B cell (primary cell): ENCODE results near the gene ZDHHC18.

Source experiments
- EZH2 ChIP-seq: IDR thresholded peaks from 2 replicates; pipeline ENCODE4 v1.6.1; 2012; ENCODE audit warnings: borderline replicate concordance, low read depth, mild to moderate bottlenecking, moderate library complexity, low read length; ENCODE audit not compliant: insufficient read depth, poor library complexity, severe bottlenecking
- TF ChIP-seq, protein P1 (sequence below): fragments of 200-600 bp; IDR thresholded peaks from one replicate; pipeline ENCODE4 v1.8.0; 2022; ENCODE audit warnings: antibody characterized with exemption, mild to moderate bottlenecking

DNA sequence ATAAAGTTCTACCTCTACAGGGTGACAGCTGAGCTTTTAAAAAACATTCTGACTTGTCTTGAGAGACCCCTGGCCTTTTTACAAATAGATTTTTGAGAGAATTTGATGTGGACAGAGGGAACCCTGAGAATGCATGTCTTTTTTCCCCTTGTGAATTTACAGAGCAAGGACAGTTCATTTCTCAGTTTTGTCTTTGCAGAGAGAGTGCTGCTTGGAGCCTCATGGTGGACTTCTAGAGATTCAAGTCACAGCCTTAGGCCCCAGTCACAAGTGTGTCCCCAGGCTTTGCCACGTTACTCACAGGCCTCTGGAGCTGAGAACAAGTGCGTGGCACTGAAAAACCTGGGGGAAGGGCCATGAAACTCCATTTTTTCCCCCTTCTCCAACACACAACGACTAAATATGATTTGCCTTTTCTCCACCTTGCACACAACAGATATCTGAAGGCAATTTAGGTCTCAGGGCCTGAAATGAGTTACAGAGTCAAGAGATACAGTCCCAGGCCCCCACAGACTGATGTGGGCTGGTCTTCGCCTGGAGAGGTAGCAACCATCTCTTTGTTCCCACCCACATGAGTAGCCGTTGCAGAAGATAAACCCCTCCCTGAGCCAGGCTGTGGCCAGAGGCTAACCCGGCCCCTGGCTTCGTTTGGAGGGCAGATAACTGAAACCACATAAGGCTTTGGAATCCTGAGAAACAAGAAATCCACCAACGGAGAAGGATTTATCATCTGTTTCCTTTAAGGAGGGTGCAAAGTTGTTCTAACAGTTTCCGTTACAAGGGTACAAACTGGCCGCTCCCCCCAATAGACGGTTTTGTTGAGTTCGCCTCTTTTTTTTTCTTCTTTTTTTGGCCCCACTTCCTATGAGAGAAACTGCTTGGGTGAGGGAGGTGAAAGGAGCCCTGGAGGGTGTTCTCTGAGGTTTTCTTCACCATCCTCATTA is 39.8 kb upstream of the ZDHHC18 start:
- TF ChIP-seq, protein P1, sequence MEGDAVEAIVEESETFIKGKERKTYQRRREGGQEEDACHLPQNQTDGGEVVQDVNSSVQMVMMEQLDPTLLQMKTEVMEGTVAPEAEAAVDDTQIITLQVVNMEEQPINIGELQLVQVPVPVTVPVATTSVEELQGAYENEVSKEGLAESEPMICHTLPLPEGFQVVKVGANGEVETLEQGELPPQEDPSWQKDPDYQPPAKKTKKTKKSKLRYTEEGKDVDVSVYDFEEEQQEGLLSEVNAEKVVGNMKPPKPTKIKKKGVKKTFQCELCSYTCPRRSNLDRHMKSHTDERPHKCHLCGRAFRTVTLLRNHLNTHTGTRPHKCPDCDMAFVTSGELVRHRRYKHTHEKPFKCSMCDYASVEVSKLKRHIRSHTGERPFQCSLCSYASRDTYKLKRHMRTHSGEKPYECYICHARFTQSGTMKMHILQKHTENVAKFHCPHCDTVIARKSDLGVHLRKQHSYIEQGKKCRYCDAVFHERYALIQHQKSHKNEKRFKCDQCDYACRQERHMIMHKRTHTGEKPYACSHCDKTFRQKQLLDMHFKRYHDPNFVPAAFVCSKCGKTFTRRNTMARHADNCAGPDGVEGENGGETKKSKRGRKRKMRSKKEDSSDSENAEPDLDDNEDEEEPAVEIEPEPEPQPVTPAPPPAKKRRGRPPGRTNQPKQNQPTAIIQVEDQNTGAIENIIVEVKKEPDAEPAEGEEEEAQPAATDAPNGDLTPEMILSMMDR = no peak
- TF ChIP-seq EZH2 = no peak
